Breast epithelium (tissue), 3 donors: ENCODE data around the gene STARD10.

ENCODE experiments used
- POLR2A ChIP-seq: fragments of 450-650 bp; IDR thresholded peaks from one replicate; pipeline ENCODE4 v1.6.1; 2016; ENCODE audit warnings: antibody characterized with exemption, mild to moderate bottlenecking, moderate library complexity
- TF ChIP-seq, protein P1 (sequence below), 3 donors: fragments of 450-650 bp; IDR thresholded peaks; one replicate each; pipeline ENCODE4 v1.5.1; 2016 to 2017; ENCODE audit warnings: antibody characterized with exemption in 3 of 3, mild to moderate bottlenecking in 3 of 3, moderate library complexity in 3 of 3

DNA sequence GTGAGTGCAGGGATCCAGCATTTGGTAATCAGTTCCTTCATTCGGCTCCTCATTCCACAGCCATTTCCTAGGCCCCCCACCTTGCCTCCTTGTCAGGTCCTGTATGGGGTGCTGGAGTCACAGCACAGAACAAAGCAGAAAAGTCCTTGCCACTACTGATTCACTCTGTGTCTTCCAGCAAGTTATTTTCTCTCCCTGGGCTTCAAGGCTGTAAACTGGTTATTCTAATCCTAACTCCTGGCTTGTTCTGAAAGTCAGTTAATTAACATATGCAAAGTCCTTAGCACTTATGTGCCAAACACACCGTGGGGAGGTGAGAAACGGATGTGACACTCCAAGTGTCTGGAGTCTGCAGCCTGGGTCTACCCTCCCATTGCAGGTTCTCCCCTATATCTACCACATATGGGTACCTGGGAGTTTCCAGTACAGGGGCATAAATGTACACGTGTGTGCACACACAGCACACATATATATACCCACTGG, 89.0 kb downstream of the STARD10 start:
- TF ChIP-seq, protein P1, sequence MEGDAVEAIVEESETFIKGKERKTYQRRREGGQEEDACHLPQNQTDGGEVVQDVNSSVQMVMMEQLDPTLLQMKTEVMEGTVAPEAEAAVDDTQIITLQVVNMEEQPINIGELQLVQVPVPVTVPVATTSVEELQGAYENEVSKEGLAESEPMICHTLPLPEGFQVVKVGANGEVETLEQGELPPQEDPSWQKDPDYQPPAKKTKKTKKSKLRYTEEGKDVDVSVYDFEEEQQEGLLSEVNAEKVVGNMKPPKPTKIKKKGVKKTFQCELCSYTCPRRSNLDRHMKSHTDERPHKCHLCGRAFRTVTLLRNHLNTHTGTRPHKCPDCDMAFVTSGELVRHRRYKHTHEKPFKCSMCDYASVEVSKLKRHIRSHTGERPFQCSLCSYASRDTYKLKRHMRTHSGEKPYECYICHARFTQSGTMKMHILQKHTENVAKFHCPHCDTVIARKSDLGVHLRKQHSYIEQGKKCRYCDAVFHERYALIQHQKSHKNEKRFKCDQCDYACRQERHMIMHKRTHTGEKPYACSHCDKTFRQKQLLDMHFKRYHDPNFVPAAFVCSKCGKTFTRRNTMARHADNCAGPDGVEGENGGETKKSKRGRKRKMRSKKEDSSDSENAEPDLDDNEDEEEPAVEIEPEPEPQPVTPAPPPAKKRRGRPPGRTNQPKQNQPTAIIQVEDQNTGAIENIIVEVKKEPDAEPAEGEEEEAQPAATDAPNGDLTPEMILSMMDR (IDR thresholded peaks at IDR 0.05), result no peak
- no peak for TF ChIP-seq POLR2A
